GM11168 (cell line): ENCODE results near the gene MACROD1.

Source experiments
- in situ Hi-C: fragments of 300-500 bp; cut with MboI; formaldehyde crosslinking; loops from one replicate; pipeline ENCODE4 v1.12.0; 2022; ENCODE audit warnings: low sequenced_read_pairs; ENCODE audit not compliant: unreplicated experiment

Gene MACROD1

GRCh38 chr11:64115531-64116522 lies 50.1 kb downstream of the MACROD1 start:
- in situ Hi-C loops: no loop called here

GRCh38 chr11:64114231-64114630 lies 51.7 kb downstream of the MACROD1 start:
- in situ Hi-C loops: no loop called here

- in situ Hi-C loops: no loop called here
Observed at GRCh38 chr11:64113462-64113780, 52.5 kb downstream of the MACROD1 start.

- in situ Hi-C loops: no loop called here
Observed at GRCh38 chr11:64112771-64113461, 53.0 kb downstream of the MACROD1 start.

GRCh38 chr11:64110465-64111375 lies 55.2 kb downstream of the MACROD1 start:
- in situ Hi-C loops: no loop called here

- in situ Hi-C loops: no loop called here
Observed at GRCh38 chr11:64109332-64109731, 56.6 kb downstream of the MACROD1 start.

- in situ Hi-C loops: no loop called here
Observed at GRCh38 chr11:64107303-64107702, 58.6 kb downstream of the MACROD1 start.

- in situ Hi-C loops: no loop called here
Observed at GRCh38 chr11:64104632-64105031, 61.3 kb downstream of the MACROD1 start.

GRCh38 chr11:64103277-64103985 lies 62.5 kb downstream of the MACROD1 start:
- in situ Hi-C loops: no loop called here

- in situ Hi-C loops: no loop called here
Observed at GRCh38 chr11:64102005-64102738, 63.7 kb downstream of the MACROD1 start.

- in situ Hi-C loops: no loop called here
Observed at GRCh38 chr11:64101461-64101860, 64.5 kb downstream of the MACROD1 start.

GRCh38 chr11:64100782-64101353 lies 65.0 kb downstream of the MACROD1 start:
- in situ Hi-C loops: no loop called here

- in situ Hi-C loops: no loop called here
Observed at GRCh38 chr11:64100360-64100759, 65.6 kb downstream of the MACROD1 start.

- in situ Hi-C loops: no loop called here
Observed at GRCh38 chr11:64099436-64099835, 66.5 kb downstream of the MACROD1 start.

- in situ Hi-C loops: no loop called here
Observed at GRCh38 chr11:64098318-64098831, 67.5 kb downstream of the MACROD1 start.

- in situ Hi-C loops: no loop called here
Observed at GRCh38 chr11:64097468-64098317, 68.2 kb downstream of the MACROD1 start.

- in situ Hi-C loops: no loop called here
Observed at GRCh38 chr11:64096835-64097234, 69.1 kb downstream of the MACROD1 start.

- in situ Hi-C loops: no loop called here
Observed at GRCh38 chr11:64095949-64096348, 70.0 kb downstream of the MACROD1 start.
